ENCODE results near the gene ANTXR1. TPM values are rescaled to one million over a fixed set of nuclear protein-coding genes. Genes with fewer than 3 reads are reported as not detected.

Gene ANTXR1
- total and polyA plus RNA-seq, 2 donors (not counting 1 experiment from before 2014, with no cell fraction given): 44.6 to 101 TPM

DNA sequence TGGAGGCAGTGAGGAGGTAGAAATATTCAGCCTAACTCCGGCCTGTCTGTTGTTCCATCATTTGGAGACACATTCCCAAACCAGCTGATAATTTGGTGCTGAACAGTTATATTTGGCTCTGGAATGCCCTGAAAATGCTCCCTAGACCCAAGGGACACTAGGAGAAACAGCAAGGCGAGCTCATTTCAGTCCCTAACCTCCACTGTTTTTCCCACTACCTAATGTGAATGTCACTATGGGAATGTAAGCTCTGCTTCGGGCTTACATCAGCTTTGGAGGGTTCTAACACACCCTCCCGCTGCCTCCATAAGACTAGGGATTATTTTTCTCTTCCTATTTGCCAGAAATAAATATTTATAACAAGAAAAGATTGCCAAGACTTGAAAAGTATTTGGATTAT, 103.5 kb downstream of the ANTXR1 start:
- Histone ChIP-seq H3K4me2 (ENCODE audit: extremely low read depth, insufficient read depth, low read length) (no peak overlapping the region), H3K4me3 (replicated peaks in 1 of 4; ENCODE audit: control extremely low read depth in 1 of 4, insufficient read depth in 1 of 4, low read depth in 3 of 4, low read length in 4 of 4) (no peak overlapping the region), H3K4me1 (ENCODE audit: control insufficient read depth, extremely low read depth, insufficient read depth, low read length) (peaks cover 2% of the 10 kb centered on the region), H3K79me2 (ENCODE audit: control insufficient read depth, insufficient read depth, low read length) (no peaks in the 10 kb centered on the region), H3K27me3 (ENCODE audit: control insufficient read depth, insufficient read depth, low read length) (no peaks in the 10 kb centered on the region), H3K9ac (ENCODE audit: insufficient read depth, low read length) (no peak overlapping the region), H3K27ac (ENCODE audit: insufficient read depth, low read length) (no peak overlapping the region), H3K36me3 (ENCODE audit: control insufficient read depth, insufficient read depth, low read length) (no peaks in the 10 kb centered on the region), H3K9me3 (ENCODE audit: control insufficient read depth, insufficient read depth, low read depth, low read length) (no peaks in the 10 kb centered on the region), H2AFZ (ENCODE audit: low read length) (no peak overlapping the region), H4K20me1 (ENCODE audit: control insufficient read depth, extremely low read depth, insufficient read depth, low read length) (no peaks in the 10 kb centered on the region)
- no peak for DNase-seq (ENCODE audit: low read depth in 2 of 2)
- no peak for TF ChIP-seq EZH2 (IDR thresholded peaks at IDR 0.05; ENCODE audit: low read length, missing control alignments)
- TF ChIP-seq, protein P1, sequence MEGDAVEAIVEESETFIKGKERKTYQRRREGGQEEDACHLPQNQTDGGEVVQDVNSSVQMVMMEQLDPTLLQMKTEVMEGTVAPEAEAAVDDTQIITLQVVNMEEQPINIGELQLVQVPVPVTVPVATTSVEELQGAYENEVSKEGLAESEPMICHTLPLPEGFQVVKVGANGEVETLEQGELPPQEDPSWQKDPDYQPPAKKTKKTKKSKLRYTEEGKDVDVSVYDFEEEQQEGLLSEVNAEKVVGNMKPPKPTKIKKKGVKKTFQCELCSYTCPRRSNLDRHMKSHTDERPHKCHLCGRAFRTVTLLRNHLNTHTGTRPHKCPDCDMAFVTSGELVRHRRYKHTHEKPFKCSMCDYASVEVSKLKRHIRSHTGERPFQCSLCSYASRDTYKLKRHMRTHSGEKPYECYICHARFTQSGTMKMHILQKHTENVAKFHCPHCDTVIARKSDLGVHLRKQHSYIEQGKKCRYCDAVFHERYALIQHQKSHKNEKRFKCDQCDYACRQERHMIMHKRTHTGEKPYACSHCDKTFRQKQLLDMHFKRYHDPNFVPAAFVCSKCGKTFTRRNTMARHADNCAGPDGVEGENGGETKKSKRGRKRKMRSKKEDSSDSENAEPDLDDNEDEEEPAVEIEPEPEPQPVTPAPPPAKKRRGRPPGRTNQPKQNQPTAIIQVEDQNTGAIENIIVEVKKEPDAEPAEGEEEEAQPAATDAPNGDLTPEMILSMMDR (conservative IDR thresholded peaks at IDR 0.05 in 1 of 2, IDR thresholded peaks at IDR 0.05 in 1 of 2; ENCODE audit: low read depth in 1 of 2, low read length in 2 of 2): no peak

DNA sequence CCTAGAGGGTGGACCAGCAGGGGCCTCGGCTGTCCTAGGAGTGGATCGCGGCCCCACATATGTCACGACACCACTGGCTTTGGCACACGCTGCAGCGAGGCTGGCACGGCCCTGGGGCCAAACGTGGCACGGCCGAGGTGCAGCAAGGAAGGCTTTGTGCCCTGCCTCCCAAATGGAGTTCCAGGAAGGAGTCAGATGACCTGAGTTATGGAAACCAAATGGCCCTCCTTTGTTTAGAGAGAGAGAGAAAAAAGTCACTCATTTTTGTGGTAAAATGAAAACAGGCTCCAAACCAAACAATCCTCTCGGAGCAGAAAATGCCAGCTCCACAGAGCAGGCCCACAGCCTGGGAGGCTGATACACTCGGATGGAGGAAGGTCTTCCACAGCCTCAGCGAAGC, 105.6 kb downstream of the ANTXR1 start:
- H4K20me1 ChIP-seq (ENCODE audit: control insufficient read depth, extremely low read depth, insufficient read depth, low read length): no peaks in the 10 kb centered on the region

DNA sequence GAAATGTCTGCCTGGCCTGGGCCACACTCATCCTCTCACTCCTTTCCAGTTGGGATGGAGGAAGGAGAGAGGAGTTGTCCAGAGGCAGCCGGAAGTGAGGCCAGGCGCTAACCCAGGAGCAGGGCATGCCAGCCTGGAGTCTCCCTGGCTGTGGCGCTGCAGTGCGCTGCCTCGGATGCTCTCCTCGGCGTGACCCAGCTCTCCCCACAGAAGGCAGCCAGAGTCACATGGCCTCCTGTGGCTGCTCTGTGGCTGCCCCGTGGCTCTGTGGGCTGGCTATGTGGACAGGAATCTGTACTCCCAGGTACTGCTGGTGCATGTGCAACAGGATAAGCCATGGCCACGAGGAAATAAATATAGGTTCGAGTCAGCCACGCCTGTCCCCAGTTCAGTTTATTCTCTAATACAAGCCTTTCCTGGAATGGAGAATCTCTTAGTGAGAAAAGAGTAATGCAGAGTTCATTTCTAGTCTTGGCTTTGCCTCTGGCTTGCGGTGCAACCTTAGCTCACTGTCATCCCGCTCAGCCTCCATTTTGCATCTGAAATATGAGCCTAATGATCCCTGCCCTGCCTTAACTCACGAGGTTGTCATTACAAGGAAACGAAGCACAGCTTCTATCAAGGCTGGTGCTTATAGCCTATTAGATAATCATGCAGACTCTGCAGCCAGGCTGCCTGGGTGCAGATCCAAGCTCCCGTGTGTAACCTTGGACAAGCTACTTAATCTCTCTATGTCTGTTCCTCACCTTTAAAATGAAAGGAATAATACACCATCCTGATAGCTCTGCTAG, 106.3 kb downstream of the ANTXR1 start:
- Histone ChIP-seq H2AFZ (ENCODE audit: low read length) (no peak overlapping the region), H3K79me2 (ENCODE audit: control insufficient read depth, insufficient read depth, low read length) (no peaks in the 10 kb centered on the region), H3K36me3 (ENCODE audit: control insufficient read depth, insufficient read depth, low read length) (no peaks in the 10 kb centered on the region), H3K4me3 (replicated peaks in 1 of 4; ENCODE audit: control extremely low read depth in 1 of 4, insufficient read depth in 1 of 4, low read depth in 3 of 4, low read length in 4 of 4) (no peak overlapping the region), H3K9me3 (ENCODE audit: control insufficient read depth, insufficient read depth, low read depth, low read length) (no peaks in the 10 kb centered on the region), H3K4me2 (ENCODE audit: extremely low read depth, insufficient read depth, low read length) (no peak overlapping the region), H3K27ac (ENCODE audit: insufficient read depth, low read length) (peak overlapping the region; percentile 49), H4K20me1 (ENCODE audit: control insufficient read depth, extremely low read depth, insufficient read depth, low read length) (no peaks in the 10 kb centered on the region), H3K9ac (ENCODE audit: insufficient read depth, low read length) (no peak overlapping the region), H3K27me3 (ENCODE audit: control insufficient read depth, insufficient read depth, low read length) (no peaks in the 10 kb centered on the region), H3K4me1 (ENCODE audit: control insufficient read depth, extremely low read depth, insufficient read depth, low read length) (peaks cover 4% of the 10 kb centered on the region)
- no peak for TF ChIP-seq EZH2 (IDR thresholded peaks at IDR 0.05; ENCODE audit: low read length, missing control alignments)
- TF ChIP-seq, protein P1 (conservative IDR thresholded peaks at IDR 0.05 in 1 of 2, IDR thresholded peaks at IDR 0.05 in 1 of 2; ENCODE audit: low read depth in 1 of 2, low read length in 2 of 2): no peak
- DNase-seq (ENCODE audit: low read depth in 2 of 2): peak in 1 of 2 donors; percentile 33

More for the DNA sequence above, 105.6 kb downstream of the ANTXR1 start:
- Histone ChIP-seq H3K27ac (ENCODE audit: insufficient read depth, low read length) (peak overlapping the region; percentile 49), H3K4me2 (ENCODE audit: extremely low read depth, insufficient read depth, low read length) (no peak overlapping the region), H3K9ac (ENCODE audit: insufficient read depth, low read length) (no peak overlapping the region), H3K36me3 (ENCODE audit: control insufficient read depth, insufficient read depth, low read length) (no peaks in the 10 kb centered on the region), H2AFZ (ENCODE audit: low read length) (peak overlapping the region; percentile 21), H3K79me2 (ENCODE audit: control insufficient read depth, insufficient read depth, low read length) (no peaks in the 10 kb centered on the region), H3K4me1 (ENCODE audit: control insufficient read depth, extremely low read depth, insufficient read depth, low read length) (peaks cover 4% of the 10 kb centered on the region), H3K9me3 (ENCODE audit: control insufficient read depth, insufficient read depth, low read depth, low read length) (no peaks in the 10 kb centered on the region), H3K27me3 (ENCODE audit: control insufficient read depth, insufficient read depth, low read length) (no peaks in the 10 kb centered on the region), H3K4me3 (replicated peaks in 1 of 4; ENCODE audit: control extremely low read depth in 1 of 4, insufficient read depth in 1 of 4, low read depth in 3 of 4, low read length in 4 of 4) (no peak overlapping the region)
- peak; percentile 45 to 85 for DNase-seq (ENCODE audit: low read depth in 2 of 2)
- TF ChIP-seq, protein P1 (conservative IDR thresholded peaks at IDR 0.05 in 1 of 2, IDR thresholded peaks at IDR 0.05 in 1 of 2; ENCODE audit: low read depth in 1 of 2, low read length in 2 of 2): no peak
